Measurements from ENCODE around the gene RAPGEF1.
"Not testable (repeated sequence)": the region's sequence is repeated elsewhere in the genome, so short reads cannot be mapped to it uniquely, and the experiment has no call there.

The RAPGEF1 gene

DNA sequence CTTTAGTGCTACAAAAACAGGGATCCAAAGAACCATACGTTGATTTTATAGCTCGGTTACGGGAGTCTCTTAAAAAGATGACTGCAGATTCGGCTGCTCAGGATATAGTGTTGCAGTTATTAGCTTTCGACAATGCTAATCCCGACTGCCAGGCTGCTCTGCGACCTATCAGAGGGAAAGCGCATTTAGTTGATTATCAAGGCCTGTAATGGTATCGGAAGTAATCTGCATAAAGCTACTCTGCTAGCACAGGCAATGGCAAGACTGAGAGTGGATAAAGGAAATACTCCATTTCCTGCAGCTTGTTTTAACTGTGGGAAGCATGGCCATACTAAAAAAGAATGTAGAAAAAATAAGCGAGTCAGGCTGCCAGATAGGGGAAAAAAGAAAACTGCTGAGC lies 58.0 kb downstream of the RAPGEF1 start:
- not testable (repeated sequence) for DNase-seq

DNA sequence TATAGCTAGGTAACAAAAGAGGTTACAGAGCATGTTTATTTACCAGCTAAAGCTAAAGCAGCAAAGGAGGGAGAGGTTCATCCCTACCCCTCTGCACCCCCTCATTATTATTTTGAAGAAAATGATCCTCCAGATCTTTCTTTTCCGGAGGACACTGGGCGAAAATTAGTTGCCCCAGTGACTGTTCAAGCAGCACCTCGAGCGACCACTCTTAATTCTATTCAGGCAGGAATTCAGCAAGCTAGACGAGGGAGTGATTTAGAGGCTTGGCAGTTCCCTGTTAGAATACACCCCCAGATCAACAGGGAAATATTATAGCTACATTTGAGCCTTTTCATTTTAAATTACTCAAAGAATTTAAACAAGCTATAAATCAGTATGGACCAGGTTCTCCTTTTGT lies 58.8 kb downstream of the RAPGEF1 start:
- DNase-seq = not testable (repeated sequence)

DNA sequence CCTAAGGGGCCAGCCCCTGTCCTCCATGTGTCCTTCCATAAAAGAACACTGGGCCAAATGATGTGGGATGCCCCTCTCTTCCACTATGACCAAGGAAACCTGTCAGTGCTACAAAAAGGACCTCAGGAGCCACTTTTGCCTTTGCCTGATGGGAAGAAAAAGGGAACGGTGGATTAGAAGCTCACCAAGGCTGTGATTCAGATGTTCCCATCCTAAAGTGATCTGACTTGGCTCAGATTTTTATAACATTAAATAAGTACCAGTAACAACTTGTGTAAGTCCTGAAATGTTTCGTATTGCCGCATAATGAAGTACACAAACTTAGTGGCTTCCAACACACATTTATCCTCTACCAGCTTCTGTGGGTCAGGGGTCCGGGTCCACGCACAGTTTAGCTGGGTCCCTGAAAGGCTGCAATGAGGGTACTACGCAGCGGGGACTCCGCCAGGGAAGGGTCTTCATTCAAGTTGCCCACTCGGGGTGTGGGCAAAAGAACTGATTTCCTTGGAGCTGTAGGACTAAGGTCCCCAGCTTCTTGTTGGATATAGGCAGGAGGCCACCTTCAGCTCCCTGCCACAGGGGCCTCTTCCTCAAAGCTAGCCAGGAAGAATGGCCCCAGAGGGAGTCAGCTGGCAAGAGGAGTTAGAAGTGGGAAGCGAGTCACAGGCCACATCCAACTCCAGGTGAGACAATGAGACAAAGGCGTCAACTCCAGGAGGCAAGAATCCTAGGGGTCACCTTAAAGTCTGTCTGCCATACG lies 60.4 kb downstream of the RAPGEF1 start:
- no peak for DNase-seq

DNA sequence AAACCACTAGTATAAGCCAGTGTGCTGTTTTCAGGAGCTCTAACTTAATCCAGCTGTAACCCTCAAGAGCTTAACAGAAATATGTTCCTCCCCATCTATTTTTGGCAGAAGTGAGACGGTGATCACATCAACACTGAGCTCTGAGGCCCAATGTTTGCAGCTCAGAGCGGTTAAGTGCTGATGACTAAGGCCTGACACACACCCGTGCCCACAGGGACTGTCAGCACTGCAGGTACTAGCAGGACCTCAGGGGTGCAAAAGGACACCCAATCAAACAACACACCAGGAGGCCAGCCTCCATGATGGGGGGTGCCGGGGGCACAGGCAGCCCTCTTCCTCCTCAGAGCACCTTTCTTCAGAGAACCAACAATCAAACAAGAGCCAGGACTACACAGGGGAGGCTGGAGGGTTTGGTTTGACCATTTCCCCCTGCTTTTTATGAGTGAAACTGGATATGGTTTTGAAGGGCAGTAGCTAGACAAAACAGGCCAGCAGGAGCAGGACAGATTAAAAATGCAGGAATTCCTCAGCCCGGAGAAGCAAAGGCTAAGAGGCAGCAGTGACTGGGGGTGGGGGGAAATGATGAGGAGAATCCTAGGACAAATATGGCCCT lies 61.3 kb downstream of the RAPGEF1 start:
- no peak for DNase-seq

DNA sequence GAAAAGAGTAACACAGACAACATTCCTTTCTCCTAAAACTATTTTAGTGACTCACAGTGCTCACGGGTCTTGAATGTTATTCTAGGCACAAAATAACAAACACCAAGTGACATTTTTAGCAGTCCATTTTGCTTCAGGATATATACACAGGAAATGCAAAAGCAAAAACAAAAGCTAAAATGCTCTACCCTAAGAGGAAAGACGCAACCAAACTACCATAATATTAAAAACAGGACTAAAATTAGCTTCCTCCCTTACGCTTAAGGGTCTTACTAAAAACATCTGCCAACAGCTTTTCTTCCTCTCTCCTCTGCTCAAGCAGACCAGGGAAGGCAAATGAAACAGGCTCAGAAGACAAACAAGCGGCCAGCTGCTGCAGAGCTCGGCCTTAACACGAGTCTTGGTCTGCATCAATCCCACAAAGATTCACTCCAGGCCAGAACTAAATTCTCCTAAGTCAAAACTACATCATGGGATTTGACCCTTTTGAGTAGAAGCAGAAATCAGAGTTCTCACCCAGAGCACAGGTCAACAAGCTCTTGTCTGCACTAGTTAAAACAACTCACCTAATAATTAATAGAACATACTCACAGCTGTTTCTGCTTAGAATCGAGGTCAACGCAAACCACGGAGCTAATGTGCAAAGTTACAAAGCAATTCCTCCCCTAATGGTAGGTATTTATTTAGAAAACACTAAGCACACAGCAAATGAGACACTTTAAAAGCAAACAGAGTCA lies 62.3 kb downstream of the RAPGEF1 start:
- DNase-seq = no peak

DNA sequence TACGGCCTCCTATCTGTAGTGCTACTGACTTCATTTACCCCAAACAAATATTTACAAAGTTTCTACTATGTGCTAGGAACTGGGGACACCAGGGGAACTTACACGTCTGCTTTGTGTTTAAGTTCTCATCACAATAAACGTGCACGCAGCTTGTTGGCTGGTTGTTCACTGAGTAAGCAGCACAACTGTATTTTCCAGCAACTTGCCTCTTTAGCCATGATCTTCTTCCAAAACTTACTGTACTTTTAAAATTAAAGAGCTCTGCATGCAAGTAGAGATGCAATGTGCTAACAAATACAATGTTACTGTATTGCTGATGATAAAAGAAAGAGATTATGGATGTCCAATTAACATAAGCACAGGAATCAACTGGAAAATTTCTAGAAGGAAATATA lies 62.8 kb downstream of the RAPGEF1 start:
- no peak for DNase-seq

DNA sequence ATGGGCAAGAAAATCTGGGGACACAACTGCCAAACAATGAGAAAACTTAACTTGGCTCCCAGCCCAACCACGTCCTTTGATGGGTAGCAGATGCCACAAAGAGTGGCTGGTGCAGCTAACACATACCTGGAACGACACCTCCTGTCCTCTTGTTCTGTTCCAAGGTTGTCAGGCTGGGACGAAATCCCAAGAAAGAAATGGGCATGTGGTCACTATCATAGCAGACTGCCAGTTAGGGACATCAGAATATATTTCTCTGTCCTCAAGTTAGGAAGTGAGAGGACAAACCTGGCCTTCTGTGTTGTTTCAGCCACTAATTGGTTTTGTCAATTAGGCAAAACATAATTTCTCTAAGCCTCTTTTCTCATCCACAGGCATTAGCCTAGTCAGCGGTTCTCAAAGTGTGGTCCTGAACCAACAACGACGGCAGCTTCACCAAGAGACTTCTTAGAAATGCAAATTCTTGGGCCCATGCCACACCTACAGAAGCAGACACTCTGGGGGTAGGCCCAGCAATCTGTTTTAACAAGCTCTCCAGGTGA lies 63.4 kb downstream of the RAPGEF1 start:
- no peak for DNase-seq

DNA sequence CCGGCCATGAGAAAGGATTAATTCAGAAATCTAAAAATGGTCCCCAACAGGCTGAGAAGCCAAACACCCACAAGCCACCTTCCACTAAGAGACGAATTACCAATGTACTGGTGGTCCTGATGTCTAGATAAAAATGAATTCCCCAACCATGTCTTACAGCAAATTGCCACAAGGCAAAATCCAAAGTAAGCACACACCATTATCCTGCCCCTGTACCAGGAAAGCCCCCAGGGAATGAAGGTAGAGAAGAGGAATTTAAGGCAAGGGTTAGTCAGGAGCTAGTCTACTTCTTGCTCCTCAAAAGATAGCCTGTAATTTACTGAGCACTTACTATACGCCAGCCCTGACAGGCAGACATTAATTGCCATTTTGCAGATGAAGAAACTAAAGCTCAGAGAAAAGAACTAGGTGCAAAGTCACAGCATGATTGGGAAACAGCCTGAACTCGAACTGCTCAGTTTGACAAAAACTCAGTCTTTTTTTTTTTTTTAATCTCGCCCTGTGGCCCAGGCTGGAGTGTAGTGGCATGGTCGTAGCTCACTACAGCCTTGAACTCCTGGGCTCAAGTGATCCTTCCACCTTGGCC lies 64.3 kb downstream of the RAPGEF1 start:
- no peak for DNase-seq

DNA sequence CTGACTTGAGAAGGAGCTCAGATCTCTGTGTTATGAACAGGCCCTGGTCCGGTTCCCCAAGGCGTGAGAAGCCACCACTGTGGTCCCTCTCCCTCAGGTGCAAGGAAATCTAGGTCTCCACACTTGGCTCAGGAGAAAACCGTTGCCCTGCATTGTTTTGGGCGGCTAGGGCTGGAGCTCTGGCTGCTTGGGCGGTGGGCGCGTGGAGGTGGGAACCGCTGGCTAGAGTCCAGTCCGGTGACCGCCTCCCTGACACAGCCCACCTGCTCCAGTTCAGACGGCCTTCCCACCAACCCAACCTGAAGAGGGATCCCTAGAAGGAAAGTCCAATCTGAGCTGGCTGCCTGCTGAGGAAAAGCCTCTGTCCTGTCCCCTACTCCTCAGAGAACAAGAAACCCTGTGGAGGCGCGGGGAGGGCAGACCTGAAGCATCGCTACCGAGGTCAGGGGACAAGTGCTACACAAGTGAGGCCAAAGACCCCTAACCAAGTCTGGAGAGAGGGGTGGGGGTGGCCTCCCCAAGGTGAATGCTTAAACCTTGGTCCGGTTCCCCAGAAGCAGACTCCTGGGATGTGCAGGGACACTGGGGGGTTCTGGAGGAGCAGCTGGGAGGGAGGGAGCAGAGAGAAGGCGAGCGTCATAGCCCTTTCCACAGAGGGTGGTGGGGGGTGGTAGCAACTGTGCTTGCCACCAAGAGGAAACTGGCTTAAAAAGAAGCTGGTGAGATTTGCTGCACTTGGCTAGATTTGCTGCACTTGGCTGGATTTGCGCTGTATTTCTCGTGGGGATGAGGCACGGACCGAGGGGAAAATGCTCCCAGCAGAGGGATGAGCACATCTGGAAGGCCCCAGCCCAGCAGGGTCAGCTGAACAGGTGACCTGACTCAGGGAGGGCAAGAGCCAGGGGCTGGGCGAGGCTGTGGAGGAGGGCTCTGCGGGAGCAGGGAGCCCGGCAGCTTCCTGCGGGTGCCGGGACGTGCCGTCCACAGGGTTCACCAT lies 65.2 kb downstream of the RAPGEF1 start:
- no peak for DNase-seq

DNA sequence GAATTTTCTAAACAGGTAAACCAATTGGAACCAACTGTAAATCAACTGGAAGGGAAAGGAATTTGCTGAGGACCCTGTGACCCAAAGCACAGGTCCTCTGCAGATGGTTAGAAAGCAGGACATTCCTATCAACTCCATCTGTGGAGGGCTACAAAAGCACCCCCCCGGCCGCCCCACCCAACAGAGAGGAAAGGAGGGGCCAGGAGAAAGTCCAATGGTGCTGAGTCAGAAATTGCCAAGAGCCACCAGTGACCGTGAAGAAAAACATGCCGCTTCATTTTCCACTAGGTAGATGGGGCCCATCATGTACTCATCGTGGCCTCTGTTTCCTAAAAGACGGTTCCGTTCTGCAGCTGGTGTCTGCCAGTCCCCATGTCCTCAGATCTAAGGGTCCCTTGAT lies 66.3 kb downstream of the RAPGEF1 start:
- no peak for DNase-seq

DNA sequence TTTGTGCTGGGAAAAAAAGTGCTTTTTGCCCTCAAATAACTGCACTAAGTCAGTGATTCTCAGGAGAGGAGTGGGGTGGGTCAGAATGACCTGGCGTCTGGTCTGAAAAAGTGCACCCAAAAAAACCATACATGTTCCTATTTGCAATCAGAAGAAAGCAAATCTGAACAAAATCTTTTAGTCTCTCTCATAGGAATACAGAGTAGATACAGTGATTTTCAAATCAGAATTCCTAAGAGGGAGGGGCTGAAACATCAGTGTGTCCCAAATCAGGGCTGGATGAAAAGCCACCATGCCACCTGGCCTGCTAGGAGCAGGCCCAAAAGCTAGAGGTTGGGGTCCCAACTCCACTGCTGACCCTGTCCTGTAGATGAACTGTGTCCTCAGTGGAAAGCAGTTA lies 66.8 kb downstream of the RAPGEF1 start:
- DNase-seq = no peak

DNA sequence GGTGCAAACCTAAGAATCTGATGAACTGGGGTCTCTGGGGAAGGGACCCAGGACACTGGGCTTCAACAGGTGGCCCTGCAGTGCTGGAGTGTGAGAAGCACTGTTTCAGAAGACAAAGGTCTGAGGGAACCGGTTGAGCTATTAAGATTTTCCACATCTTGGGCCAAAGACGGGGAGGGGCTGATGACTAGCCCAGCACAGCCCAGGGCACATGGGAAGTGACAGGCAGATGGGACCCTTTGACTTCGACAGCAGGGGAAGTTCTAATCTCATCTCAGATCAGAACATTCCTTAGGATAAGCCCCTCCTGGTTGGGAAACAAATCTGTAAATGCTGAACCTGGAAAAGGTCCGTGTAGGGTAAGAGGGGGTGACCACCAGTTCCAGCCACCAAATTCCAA lies 67.4 kb downstream of the RAPGEF1 start:
- no peak for DNase-seq

DNA sequence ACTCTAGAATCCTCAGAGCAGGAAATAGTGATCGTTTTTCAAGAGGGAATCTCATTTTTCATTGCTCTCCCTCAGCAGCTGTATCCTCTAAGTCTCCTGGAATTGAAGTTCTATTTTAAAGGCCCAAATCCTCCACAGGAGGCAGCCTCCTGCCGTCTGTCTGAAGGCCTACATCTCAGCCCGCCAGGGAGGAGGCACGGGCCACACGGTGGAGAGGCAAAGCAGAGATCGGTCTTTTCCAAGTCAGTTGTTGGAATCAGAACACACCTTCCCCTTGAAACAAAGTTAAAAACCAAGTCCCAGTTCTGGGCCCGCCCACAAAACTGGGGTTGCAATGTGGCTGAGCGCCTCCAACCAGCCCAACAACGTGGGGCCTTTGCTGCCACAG lies 68.7 kb downstream of the RAPGEF1 start:
- DNase-seq = no peak

DNA sequence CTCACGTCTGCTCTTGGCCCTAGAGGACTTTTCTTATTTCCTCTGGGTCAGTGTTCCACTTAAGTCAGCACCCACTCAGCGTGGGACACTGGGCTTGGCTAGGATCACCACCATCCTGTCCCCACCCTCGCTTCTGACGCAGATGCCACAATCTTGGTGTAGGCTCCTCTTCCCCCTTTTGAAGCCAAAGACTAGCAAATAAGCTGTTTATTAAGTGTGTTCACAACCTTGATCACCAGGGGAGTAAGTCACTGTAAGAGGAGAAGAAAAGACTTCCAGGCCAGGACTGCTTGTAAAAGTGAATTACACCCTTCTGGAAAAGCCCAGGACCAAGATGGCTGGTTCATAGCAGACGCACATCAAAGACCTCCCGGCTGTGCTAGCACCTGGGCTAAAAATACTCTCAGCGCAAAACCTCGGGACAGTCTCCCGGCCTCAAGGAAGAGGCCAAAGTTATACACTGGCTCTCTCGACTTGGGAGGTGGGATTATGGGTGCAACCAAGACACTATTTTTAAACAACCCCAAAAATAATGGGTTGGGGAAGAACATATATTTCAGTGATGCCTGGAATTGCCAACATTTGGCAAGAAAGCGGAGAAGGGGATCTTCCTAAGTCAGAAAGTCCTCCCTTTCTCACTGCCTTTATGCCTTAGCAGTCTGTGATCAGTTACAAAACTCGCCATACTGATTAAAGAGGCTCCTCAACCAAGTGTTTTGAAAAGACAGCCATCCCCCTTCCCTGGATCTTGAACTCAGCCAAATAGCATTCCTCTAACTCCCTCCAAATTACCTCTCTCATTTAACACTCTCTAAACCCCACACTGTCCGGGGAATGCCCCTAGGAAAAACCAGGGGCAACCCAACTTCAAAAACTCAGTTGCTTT lies 69.4 kb downstream of the RAPGEF1 start:
- DNase-seq = no peak

DNA sequence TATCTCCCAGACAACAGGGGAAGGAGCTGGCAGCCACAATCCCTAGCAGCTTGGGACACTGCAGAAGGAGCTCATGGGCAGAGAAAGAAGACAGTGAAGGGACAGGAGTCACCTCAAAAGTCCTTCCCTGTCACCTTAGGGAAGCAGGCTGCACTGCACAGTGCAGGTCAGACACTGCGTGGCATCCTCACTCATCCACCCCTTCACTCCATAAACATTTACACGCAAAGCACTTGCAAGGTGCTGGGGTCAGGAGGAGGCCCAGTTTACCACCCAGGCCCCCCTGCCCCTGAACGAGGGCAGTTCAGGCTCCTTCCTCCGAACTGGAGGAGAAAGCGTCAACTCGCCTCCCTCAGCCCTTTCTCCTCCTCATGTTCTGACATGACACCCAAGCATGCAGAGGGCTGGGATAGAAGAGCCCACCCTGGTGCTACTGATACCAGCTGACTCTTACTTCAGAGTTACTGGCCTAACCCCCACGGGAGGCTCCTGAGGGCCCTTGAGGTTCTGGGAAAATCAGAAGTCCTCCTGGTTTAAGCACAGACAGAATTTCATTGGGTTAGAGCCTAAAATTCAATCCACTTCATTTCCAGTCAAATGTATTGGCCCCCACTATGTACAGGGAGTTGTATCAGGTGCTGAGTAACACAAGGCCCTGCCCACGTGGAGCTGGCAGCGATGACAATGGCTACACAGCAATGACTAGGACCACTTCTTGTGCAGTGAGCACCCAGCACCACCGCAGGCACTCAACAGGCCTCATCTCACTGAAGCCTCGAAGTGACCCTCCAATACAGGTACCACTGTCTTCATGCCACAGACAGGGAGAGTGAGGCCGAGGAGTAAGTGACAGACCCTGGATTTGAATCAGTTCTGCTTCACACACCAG lies 70.4 kb downstream of the RAPGEF1 start:
- no peak for DNase-seq

DNA sequence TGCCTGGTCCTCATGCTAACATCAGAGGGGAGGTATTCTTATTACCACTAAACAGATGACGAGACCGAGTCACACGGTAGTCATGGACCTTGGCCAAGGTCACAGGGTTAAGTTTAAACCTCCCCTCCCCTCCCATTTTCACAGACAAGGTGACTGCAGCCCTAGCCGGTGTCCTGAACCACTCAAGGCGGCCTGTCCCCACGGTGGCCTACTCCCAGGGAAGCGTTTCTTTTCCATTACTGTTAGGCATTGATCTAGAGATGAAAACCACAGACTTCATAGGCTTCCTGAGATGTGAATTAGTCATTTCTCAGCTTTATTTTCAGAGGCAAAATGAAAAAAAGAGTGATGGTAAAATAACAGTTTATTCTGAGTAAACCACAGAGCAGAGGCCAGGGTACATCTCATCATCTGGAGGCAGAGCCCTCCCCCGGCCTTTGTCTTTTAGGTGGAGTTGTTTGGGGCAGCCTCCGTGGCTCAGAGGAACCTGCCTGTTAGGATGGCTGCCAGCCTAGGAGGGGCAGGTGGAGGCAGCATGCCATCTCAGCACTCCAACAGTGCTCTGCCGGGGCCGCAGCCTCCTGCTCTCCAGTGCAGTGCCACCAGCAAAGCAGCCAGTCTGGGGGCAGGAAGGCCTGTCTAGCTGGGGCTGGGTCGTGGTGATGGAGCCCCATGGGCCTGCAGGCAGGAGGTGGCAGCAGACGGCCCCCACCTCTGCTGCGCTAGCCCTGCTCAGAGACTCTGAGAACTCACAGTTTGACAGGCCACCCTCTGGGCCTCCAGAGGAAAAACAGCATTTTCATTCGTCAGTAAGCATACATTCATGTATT lies 71.2 kb downstream of the RAPGEF1 start:
- DNase-seq = no peak

DNA sequence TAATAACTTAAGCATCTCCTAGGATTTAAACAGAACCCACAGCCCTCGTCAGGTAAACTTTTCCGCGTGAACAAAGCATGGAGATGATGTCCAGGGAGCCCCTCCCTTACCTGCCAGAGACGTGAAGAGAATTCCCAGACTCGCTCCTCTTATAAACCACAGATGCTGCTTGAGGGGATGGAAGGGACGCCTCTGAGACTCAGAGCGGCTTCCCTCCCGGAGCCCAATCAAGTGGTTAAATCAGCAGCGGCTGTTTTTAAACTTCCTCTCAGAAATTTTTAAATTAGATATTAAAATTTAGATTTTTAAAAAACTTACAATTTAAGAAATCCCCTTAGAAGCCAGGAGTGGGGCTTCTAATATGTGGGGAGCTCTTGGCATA lies 71.8 kb downstream of the RAPGEF1 start:
- no peak for DNase-seq

DNA sequence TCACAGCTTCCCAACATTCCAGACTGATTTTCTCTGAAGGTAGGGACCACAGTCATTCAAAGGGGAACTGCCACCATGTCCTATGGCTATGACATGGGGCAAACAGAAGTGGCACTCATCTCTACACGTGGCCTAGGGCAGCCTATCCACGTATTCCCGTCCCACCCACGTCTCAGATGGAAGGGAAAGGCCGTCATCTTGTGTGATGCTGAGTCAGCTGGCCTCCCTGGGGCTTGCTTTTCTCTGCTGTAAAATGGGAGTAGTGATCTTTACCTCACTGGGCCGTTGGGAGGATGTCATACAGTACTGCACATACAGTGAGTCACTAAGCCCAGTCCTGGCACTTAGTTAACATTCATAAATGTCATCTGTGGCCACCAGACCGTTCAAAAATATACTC lies 72.3 kb downstream of the RAPGEF1 start:
- DNase-seq = no peak

DNA sequence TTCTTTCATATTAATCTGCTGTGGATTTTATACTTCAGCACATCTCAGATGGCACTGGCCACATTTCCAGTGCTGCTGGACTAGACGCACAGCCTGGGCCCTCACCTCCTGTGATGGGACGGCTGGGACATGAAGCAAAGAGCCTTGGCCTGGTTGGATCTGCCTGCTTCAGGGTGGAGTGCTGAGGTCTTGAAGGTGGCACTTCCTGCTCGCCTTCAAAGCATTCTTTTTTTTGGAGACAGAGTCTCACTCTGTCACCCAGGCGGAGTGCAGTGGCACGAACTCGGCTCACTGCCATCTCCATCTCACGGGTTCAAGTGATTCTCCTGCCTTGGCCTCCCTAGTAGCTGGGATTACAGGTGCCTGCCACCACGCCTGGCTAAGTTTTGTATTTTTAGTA lies 73.1 kb downstream of the RAPGEF1 start:
- DNase-seq = no peak
